Astrocyte of the spinal cord (primary cell): ENCODE measurements around the gene PJVK.
"Not testable (repeated sequence)": the region's sequence is repeated elsewhere in the genome, so short reads cannot be mapped to it uniquely, and the experiment has no call there.

ENCODE experiments used
- DNase-seq: peaks from one replicate; pipeline ENCODE4 v3.0.0; 2011; ENCODE audit warnings: low read depth, low spot score
- H3K4me3 ChIP-seq: 2 replicates; pipeline ENCODE4 v1.5.1; 2011; ENCODE audit warnings: low read depth, mild to moderate bottlenecking, low read length, moderate library complexity
- CTCF ChIP-seq: IDR thresholded peaks from 2 replicates; pipeline ENCODE4 v1.5.1; 2012; ENCODE audit warnings: low read depth, mild to moderate bottlenecking, low read length, inconsistent platforms
- in situ Hi-C: cut with HindIII; loops from 2 replicates; pipeline ENCODE4 v1.10.0; 2017; ENCODE audit warnings: low sequenced_read_pairs

PJVK gene

GRCh38 chr2:178452334-178452733, 1.2 kb downstream of the PJVK start:
- in situ Hi-C loops, result no loop called here

GRCh38 chr2:178452870-178453269, 1.7 kb downstream of the PJVK start:
- DNase-seq, result no peak
- in situ Hi-C loops, result no loop called here
- no peak overlapping the region for H3K4me3 ChIP-seq
- TF ChIP-seq CTCF, result no peak

More at GRCh38 chr2:178452334-178452733, 1.2 kb downstream of the PJVK start:
- DNase-seq, result no peak
- TF ChIP-seq CTCF, result no peak
- H3K4me3 ChIP-seq, result no peak overlapping the region

GRCh38 chr2:178455947-178456346, 4.8 kb downstream of the PJVK start:
- peak; percentile 37 for DNase-seq
- TF ChIP-seq CTCF, result no peak
- no peak overlapping the region for H3K4me3 ChIP-seq
- in situ Hi-C loops, result no loop called here

GRCh38 chr2:178457390-178457886, 6.3 kb downstream of the PJVK start:
- no peak overlapping the region for H3K4me3 ChIP-seq
- no peak for TF ChIP-seq CTCF
- DNase-seq, result no peak
- in situ Hi-C loops, result no loop called here

- TF ChIP-seq CTCF, result no peak
- DNase-seq, result no peak
- no peak overlapping the region for H3K4me3 ChIP-seq
- in situ Hi-C loops, result no loop called here
Measured at GRCh38 chr2:178469219-178469849, 18.2 kb downstream of the PJVK start.

- in situ Hi-C loops, DNase-seq, H3K4me3 ChIP-seq: not testable (repeated sequence)
Measured at GRCh38 chr2:178471313-178471712, 20.1 kb downstream of the PJVK start.

GRCh38 chr2:178473373-178473772, 22.2 kb downstream of the PJVK start:
- in situ Hi-C loops, result no loop called here
- DNase-seq, result no peak
- TF ChIP-seq CTCF, result no peak
- no peak overlapping the region for H3K4me3 ChIP-seq
